Esophagus (tissue), 2 donors: ENCODE results near the gene ENDOV. TPM values are rescaled to one million over a fixed set of nuclear protein-coding genes. Genes with fewer than 3 reads are reported as not detected.
"Not testable (repeated sequence)": the region's sequence is repeated elsewhere in the genome, so short reads cannot be mapped to it uniquely, and the experiment has no call there.

Source experiments
- H3K27ac ChIP-seq, 2 donors: one replicate each; pipeline ENCODE4 v1.5.1; 2013; ENCODE audit warnings: low read depth in 2 of 2, mild to moderate bottlenecking in 2 of 2, inconsistent platforms in 1 of 2, low read length in 1 of 2, moderate library complexity in 1 of 2
- H3K27me3 ChIP-seq, 2 donors: one replicate each; pipeline ENCODE4 v1.6.1; 2013; ENCODE audit warnings: low read length in 2 of 2, control low read depth in 1 of 2, mild to moderate bottlenecking in 1 of 2; ENCODE audit not compliant: insufficient read depth in 2 of 2, control insufficient read depth in 1 of 2
- H3K36me3 ChIP-seq, 2 donors: one replicate each; pipeline ENCODE4 v1.6.1; 2013; ENCODE audit warnings: low read length in 1 of 2; ENCODE audit not compliant: control insufficient read depth in 2 of 2, insufficient read depth in 2 of 2
- H3K4me1 ChIP-seq, 2 donors: one replicate each; pipeline ENCODE4 v1.6.1; 2013; ENCODE audit warnings: low read length in 1 of 2; ENCODE audit not compliant: control insufficient read depth in 2 of 2, insufficient read depth in 2 of 2
- H3K4me3 ChIP-seq, 2 donors: one replicate each; pipeline ENCODE4 v1.5.1; 2013; ENCODE audit warnings: low read length in 2 of 2, mild to moderate bottlenecking in 2 of 2, low read depth in 1 of 2, moderate library complexity in 1 of 2
- H3K9me3 ChIP-seq, 2 donors: one replicate each; pipeline ENCODE4 v1.6.1; 2013; ENCODE audit warnings: mild to moderate bottlenecking in 2 of 2, low read depth in 1 of 2, low read length in 1 of 2, moderate library complexity in 1 of 2; ENCODE audit not compliant: control insufficient read depth in 2 of 2, insufficient read depth in 1 of 2
- WGBS, 2 donors: extraction: QIAGEN DNeasy Blood & Tissue Kit; methylation state at CpG; one replicate each; pipeline ENCODE4 v1.1.7; 2013; 5-methylcytosine and 5-hydroxymethylcytosine counted together
- polyA plus RNA-seq, 2 donors: library from polyadenylated mRNA; stranded (reverse); fragments of 200-250 nt; gene quantifications; one replicate each; pipeline ENCODE4 v1.2.3, GENCODE V29; 2013
- donor health status: healthy with polysubstance abuse.
- donor health status: Bipolar disorder and iron deficiency.

Gene ENDOV
- polyA plus RNA-seq, 2 donors, result 10.8 to 11.9 TPM

GRCh38 chr17:80410441-80411087, 4.4 kb upstream of the ENDOV start:
- WGBS, 2 donors, result 78 to 79% methylated on average over 16 of the region's 16 CpGs
- not testable (repeated sequence) for H3K27ac ChIP-seq, H3K9me3 ChIP-seq, H3K36me3 ChIP-seq, H3K27me3 ChIP-seq, H3K4me1 ChIP-seq, H3K4me3 ChIP-seq

GRCh38 chr17:80413771-80414507, 1.0 kb upstream of the ENDOV start:
- Histone ChIP-seq H3K4me3 (peak overlapping the region; percentile 73 to 81), H3K27ac (peak overlapping the region in 1 of 2 donors; percentile 95), H3K27me3 (no peaks in the 10 kb centered on the region), H3K9me3 (no peaks in the 10 kb centered on the region), H3K36me3 (peaks cover 0 to 12% of the 10 kb centered on the region in 2 donors), H3K4me1 (peaks cover 2 to 9% of the 10 kb centered on the region in 2 donors)
- 29 to 33% methylated on average over 26 of the region's 26 CpGs for WGBS, 2 donors

GRCh38 chr17:80414508-80414802, 512 bp upstream of the ENDOV start:
- WGBS, 2 donors, result 1 to 2% methylated on average over 15 of the region's 15 CpGs
- Histone ChIP-seq H3K27ac (peak overlapping the region in 1 of 2 donors; percentile 95), H3K9me3 (no peaks in the 10 kb centered on the region), H3K4me3 (peak overlapping the region; percentile 73 to 81), H3K36me3 (peaks cover 0 to 15% of the 10 kb centered on the region in 2 donors), H3K27me3 (no peaks in the 10 kb centered on the region), H3K4me1 (peaks cover 2 to 9% of the 10 kb centered on the region in 2 donors)

GRCh38 chr17:80415626-80416137, 715 bp downstream of the ENDOV start:
- Histone ChIP-seq H3K36me3 (peaks cover 0 to 16% of the 10 kb centered on the region in 2 donors), H3K27ac (peak overlapping the region; percentile 95 to 97), H3K4me3 (peak overlapping the region; percentile 73 to 81), H3K4me1 (peaks cover 2 to 9% of the 10 kb centered on the region in 2 donors), H3K27me3 (no peaks in the 10 kb centered on the region), H3K9me3 (no peaks in the 10 kb centered on the region)
- 7 to 9% methylated on average over 39 of the region's 39 CpGs for WGBS, 2 donors

- peak overlapping the region in 1 of 2 donors; percentile 81 for H3K4me3 ChIP-seq
- peaks cover 0 to 16% of the 10 kb centered on the region in 2 donors for H3K36me3 ChIP-seq
- H3K4me1 ChIP-seq, result peaks cover 2 to 9% of the 10 kb centered on the region in 2 donors
- no peaks in the 10 kb centered on the region for H3K9me3 ChIP-seq
- H3K27ac ChIP-seq, result no peak overlapping the region
- H3K27me3 ChIP-seq, result no peaks in the 10 kb centered on the region
- WGBS, 2 donors, result 87 to 89% methylated on average over 7 of the region's 7 CpGs
These were observed 1.4 kb downstream of the ENDOV start for GRCh38 chr17:80416260-80416939.

- Histone ChIP-seq H3K36me3 (peaks cover 0 to 16% of the 10 kb centered on the region in 2 donors), H3K4me1 (peaks cover 2 to 9% of the 10 kb centered on the region in 2 donors), H3K27ac (no peak overlapping the region), H3K4me3 (no peak overlapping the region), H3K27me3 (no peaks in the 10 kb centered on the region), H3K9me3 (no peaks in the 10 kb centered on the region)
- WGBS, 2 donors, result 83 to 86% methylated on average over 6 of the region's 6 CpGs
These were observed 1.9 kb downstream of the ENDOV start for GRCh38 chr17:80416940-80417293.

- Histone ChIP-seq H3K27ac (no peak overlapping the region), H3K4me1 (peaks cover 0 to 15% of the 10 kb centered on the region in 2 donors), H3K9me3 (no peaks in the 10 kb centered on the region), H3K27me3 (no peaks in the 10 kb centered on the region), H3K36me3 (peaks cover 0 to 16% of the 10 kb centered on the region in 2 donors), H3K4me3 (no peak overlapping the region)
- 95 to 96% methylated on average over 11 of the region's 11 CpGs for WGBS, 2 donors
These were observed 3.6 kb downstream of the ENDOV start for GRCh38 chr17:80418589-80418988.

- 84 to 86% methylated on average over 11 of the region's 11 CpGs for WGBS, 2 donors
These were observed 4.3 kb downstream of the ENDOV start for GRCh38 chr17:80419255-80419654.

GRCh38 chr17:80421381-80422090, 6.6 kb downstream of the ENDOV start:
- H3K9me3 ChIP-seq, result no peaks in the 10 kb centered on the region
- no peaks in the 10 kb centered on the region for H3K27me3 ChIP-seq
- WGBS, 2 donors, result 74 to 76% methylated on average over 18 to 20 of the region's 20 CpGs
- H3K4me1 ChIP-seq, result peaks cover 0 to 7% of the 10 kb centered on the region in 2 donors
- H3K36me3 ChIP-seq, result peaks cover 0 to 16% of the 10 kb centered on the region in 2 donors
- H3K27ac ChIP-seq, result no peak overlapping the region
- H3K4me3 ChIP-seq, result no peak overlapping the region

More at GRCh38 chr17:80419255-80419654, 4.3 kb downstream of the ENDOV start:
- Histone ChIP-seq H3K4me1 (peaks cover 0 to 13% of the 10 kb centered on the region in 2 donors), H3K27ac (no peak overlapping the region), H3K9me3 (no peaks in the 10 kb centered on the region), H3K4me3 (no peak overlapping the region), H3K36me3 (peaks cover 0 to 16% of the 10 kb centered on the region in 2 donors), H3K27me3 (no peaks in the 10 kb centered on the region)
